ENCODE results near the gene SYNE3.
A peak's percentile ranks its signal among the peaks of the same experiment; 100 is the strongest.

SYNE3 gene

DNA sequence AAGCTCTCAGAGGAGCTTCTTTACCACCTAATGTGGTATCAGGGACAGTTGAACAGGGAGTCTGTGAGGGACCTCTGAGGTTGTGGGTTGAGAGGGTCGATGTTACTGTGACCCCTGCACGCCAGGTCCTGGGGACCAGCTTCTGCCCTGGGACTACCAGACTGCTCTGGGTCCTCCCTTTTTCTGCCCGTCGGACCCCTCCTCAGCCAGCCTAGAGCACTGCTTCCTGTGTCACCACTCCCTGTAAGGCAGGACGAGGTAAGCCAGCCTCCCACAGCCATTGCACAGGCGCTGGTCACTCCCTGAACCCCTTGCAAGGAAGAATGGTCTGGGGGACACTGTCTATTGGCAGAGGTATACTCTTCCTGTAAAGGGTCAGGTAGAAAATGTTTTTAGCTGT is 38.1 kb downstream of the SYNE3 start:
- no peak for DNase-seq

DNA sequence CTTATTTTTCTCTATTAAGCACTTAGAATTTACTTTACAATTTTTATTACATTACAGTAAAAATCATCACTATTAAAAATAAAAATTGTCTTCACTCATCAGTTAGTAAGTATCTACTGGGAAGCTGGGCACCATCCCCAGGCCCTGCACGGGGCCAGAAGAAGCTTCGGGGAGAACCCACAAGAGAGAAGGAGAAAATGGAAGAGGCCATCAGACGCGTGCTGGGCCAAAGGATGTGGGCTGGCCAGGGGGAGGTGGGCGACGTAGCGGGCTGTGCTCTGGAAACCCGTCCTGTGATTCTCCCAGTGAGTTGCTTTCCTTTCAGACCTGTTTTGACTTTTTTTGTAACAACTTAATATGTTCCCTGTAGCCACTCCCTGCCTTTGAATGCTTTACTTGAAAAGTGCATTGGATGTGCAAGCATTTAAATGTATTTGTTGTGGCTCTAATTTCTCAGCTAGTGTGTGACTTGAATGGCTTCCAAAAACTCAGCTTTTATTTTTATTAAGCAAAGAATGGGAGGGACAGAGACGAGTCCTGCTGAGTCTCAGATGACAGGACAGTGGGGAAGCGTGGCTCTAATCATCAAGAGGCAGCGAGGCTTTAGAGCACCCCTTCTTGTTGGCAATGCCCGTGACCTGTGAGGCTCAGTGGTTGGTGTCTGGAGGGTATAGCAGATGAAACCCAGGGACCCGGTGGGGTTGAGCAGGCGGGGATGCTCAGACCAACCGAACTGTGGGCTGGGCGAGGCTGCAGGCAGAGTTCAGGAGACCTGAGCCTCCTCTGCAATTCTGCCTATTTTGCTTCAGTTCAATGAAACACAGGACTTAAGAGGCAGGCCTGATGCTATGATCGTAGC is 38.8 kb downstream of the SYNE3 start:
- no peak for DNase-seq

DNA sequence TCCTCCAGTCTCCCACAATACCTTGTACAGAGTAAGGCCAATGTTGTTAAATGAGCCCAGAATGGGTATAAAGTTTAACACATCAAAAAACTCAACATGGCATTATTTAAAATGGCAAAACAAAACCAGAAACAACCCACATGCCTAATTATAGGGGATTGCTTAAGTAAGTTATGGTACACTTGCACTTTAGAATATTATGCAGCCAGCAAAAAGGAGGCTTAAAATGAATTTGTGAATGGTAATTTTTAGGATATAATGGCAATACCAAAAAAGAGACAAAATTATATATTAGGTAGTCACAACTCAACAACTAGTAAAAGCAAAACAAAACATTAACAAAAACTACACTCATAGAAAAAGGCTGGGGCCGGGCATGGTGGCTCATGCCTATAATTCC is 39.7 kb downstream of the SYNE3 start:
- DNase-seq = no peak

DNA sequence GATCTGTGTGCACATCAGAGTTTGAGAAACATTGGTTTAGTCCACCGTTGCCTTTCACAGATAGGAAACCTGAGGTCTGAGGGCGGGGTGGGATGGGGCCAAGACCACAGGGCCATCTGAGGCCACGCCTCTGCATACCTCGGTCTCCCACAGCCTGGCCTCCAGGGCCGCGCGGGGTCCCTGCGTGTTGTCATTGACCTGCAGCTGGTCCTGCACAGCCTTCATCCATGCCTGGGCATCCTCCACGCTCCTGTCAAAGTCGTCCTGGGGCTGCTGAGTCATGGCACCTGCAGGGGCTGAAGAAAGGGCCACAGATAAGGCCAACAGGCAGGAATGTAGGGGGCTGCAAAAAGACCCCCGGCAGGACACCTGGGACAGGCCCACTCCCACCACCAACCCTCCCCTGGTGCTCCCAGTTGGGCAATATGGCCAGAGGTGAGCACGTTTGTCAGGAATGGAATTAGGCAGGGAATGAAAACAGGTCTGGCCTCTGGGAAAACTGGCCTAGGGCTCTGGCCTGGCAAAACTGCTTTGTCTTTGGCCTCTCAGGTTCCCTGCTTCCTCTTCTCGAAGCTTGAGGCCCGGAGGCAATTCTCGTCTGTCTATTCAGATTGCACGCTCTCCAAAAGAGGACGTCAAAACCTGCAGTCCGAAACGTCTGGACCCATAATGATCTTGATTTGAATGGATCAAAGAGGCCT is 40.8 kb downstream of the SYNE3 start:
- no peak for DNase-seq

DNA sequence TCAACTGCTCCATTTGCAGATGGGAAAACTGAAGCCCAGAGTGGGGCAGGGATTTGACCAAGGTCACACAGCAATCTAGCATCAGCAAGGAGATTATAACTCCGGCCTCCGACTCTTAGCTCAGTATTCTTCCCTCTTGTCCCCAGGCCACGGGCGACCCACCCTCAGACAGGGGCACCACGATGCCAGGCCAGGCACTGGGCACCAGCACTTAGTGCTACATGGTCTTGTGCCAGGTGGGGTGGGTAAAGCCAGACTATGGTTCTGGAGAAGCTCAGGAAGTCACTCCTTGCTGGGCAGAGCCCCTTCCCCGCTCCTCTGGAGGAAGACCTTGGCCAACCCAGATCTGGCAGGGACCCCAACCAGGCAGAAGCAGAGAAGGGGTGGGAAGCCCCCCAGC is 41.5 kb downstream of the SYNE3 start:
- DNase-seq = no peak

DNA sequence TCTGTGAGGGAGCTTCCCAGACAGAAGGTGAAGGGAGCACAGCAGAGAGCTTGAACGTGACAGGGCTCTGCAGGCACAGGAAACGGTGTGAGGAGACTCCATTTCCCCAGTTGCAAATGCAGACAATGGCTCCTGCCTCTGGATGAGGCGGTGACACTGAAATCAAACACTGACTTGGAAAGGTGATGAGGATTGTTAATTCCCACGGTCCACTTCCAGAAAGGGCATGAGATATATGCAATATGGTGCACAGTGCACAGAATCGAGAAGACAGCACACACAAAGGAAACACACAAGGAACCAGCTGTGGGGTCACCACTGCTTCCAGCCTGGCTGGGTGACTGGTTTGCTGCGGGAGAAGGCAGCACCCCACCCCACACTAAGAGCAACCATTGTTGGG is 42.0 kb downstream of the SYNE3 start:
- no peak for DNase-seq

DNA sequence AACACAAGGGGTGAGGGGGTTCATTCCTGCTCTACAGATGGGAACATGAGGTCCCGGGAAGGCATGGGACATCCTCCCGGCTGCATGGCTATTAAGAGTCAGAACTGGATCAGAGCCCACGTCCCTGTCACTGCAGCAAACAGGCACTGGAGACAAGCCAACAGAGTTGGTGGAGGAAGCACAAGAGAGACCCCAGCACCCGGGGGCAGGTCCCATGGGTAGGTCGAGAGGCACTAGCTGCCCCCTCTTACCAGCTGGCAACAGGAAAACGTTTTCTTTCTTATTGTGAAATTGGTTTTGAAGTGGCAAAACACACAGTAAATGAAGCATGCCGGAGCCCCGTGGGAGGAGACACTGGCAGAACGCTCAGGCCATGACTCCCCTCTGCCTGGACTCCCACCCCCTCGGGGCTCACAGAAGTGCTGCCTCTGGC is 43.6 kb downstream of the SYNE3 start:
- DNase-seq = peak in 1 of 58 donors; percentile 30

DNA sequence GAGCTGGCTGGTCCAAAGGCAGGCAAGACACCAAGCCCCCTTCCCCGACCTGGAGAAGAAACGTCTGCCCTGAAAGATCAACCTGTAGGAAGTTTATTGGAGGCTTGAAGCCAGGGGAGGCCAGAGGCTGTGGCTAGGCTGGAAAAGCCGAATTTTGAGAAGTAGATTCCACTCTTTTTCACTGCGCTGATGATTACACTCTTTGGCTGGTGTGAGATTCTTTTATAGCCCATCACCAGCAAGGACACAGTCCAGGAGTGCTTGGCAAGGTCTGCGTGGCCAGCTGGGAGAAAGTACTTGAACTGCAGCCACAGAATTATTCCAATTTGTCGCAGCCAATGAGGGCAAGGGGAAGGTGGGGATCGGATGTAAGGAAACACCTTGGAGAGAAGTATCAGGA is 45.0 kb downstream of the SYNE3 start:
- peak in 1 of 58 donors; percentile 9 for DNase-seq

DNA sequence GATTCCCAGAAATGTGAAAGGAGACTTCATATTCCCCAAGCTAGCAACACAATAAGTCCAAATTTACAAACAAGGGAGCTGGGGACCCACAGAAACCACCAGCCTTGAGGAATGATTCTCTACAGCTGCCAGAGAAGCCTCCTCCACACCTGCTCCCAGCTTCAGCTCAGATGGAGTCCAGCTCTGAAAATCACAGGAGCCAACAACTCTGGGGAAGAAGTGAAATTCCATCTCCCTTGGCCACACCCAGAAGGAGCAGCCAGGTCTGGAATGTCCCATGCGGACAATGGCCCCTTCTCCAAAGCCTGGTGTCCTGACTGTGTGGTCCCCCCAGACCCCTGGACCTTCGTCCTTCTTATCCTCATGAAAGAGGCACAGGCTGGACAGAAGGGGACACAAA is 45.4 kb downstream of the SYNE3 start:
- DNase-seq = no peak

DNA sequence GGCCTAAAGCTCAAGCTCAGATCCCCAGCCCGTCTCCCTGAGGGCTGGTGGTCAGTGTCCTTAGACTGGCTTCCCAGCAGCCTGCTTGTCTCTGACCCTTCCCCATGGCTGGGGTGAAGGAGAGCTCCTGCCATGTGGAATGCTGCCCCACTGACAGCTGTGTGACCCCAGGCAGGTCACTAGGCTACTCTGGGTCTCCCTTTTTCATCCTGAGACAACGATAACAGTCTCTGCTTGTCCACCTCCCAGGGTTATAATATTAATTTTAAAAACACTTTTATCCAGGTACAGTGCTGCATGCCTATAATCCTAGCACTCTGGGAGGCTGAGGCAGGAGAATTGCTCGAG is 47.3 kb downstream of the SYNE3 start:
- no peak for DNase-seq

DNA sequence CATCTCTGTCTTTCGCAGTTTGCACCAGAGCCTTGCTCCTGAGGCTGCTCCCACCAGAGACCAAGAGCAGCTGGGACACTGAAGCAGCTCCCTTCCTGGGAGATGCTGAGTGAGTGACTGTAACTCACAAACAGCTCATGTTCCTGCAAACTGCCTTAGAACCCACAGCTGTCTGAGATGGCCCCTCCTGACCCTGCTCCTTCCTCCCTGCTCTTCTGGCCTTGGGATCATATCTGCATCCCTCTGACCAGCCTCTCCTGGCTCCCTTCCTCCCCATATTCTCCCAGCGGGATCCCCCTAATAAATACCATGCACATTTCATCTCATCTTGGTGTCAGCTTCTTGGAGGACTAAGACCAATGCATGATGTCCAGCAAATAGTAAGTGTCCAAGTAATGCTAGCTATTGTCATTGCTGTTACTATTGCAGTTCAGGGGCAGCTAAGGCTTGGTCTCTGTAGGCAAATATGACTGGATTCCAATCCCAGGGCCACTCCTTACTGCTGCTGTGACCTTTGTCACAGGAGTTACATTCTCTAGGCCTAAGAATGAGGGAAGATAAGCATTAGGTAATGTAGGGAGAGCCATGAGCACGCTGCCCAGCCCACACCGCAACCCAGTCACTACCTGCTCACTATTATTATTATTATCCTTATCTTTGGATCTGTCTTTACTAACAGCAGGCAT is 47.9 kb downstream of the SYNE3 start:
- DNase-seq = no peak

DNA sequence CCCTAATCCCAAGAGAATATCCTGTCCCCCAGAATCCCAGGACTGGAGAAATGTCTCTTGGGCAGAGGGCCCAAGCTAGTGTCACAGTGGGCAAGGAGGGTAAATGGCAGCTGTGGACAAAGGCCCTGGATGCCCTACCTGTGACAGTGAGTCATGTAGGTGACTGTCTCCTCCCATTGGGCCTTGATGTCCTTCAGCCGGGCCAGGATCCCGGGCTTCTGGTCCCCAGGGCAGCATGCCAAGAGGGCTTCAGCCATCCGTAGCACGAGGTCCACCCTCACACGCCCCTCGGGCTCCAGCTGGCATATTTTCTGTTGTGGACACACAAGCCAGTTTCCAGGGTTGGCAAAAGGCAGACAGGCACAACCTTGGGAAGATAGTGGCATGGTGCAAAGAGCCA is 48.8 kb downstream of the SYNE3 start:
- DNase-seq = peak in 2 of 58 donors; percentile 21 to 26

DNA sequence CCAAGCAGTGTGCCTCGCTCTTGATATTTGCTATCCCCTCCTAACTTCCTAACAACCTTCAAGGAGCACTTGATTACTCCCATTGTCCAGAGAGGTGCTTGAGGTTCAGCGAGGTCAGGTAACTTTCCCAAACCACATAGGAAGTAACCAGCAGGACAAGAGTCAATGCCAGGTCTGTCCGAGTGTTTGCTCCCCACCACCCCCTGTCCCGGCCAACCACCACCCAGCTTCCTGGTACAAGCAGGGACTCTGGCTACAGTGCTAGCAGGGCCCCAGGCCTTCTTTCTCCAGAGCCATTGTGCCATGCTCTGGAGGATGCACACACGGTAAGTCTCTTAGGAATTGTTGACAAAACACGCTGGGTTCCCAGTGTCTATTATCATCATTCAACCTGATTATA is 49.2 kb downstream of the SYNE3 start:
- no peak for DNase-seq
